HG03196 (cell line): ENCODE measurements around the gene C10orf71.

Source experiments
- ATAC-seq: cut with Tn5 transposase; IDR thresholded peaks from one replicate; pipeline ENCODE4 v1.9.1; 2021; ENCODE audit not compliant: unreplicated experiment

The C10orf71 gene

DNA sequence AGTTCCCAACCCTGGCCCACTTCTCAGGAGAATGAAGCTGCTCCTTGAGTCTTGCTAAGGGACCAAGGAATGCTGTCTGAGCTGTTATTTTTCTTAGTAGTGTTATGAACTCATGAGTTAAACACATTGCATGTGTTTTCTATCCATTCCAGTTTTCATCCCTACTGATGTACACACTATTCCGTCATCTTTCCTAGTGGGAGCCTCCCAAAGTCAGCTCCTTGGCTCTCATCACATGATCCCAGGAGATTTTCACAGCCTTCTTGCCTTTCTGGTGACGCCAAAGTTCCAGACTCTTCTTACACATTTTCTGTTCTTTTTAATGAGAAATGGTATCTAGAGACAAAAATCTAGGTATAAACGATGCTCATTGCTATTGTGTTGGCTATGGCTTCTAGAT is 8.4 kb upstream of the C10orf71 start:
- ATAC-seq, result no peak

DNA sequence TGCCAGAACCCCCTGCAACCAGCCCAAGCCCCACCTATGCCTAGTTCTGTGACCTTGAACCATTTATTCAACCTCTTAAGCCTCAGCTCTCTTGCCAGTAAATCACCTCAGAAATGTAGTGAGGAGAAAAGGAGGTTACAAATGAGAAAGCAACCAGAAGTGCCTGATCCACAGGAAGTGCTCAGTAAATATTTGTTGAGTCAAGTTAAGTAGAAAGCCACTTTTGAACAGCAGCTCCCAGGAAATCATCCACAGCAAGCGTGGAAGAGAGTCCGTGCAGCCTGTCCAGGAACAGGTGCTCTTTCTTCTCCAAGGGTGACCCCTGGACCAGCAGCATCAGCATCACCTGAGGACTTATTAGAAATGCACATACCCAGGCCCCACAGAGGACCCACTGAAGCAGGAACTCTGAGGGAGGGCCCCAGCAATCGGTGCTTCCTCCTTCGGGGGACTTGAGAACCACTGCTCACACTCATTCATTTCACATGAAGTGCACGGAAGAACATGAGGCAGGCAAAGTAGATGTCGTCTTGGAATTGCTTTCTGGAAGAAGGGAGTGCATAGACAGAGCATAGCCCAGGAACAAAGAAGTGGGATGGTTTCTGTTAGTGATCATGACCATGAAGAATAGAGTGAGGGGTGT is 6.3 kb upstream of the C10orf71 start:
- ATAC-seq, result no peak

DNA sequence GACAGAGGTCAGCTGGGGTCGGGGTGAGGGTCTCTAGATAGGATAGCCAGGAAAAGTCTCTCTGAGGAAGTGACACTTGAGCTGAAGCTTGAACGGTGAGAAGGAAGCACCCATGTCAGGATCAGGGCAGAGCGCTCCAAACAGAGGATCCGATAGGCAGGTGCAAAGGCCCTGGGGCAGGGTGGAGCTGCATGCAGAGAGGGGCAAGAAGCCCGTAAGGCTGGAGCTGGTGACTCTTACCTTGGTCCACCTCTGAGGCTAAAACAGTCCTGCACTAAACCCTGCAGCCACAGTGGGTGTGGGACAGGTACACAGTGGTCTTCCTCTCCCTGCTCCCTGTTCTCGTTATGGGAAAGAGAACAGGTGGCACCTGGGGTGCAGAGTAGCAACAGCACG is 5.8 kb upstream of the C10orf71 start:
- ATAC-seq, result no peak

DNA sequence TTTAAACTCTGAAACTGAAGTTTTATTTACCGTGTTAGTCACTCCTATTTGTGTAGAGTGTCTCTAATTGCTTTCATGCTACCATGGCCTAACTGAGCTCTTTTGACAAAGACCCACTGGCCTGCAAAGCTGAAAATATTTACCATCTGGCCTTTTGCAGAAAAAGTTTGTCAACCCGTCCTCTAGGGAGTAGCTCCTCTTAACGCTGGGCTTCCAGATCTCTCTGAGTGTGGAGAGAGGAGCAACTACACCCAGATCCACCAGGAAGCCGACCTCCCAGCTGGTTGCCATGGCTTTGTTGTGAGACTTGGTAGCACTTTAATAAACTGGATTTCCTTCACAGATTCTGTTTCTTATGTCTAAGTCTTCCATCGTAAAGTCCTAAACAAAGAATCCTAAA is 4.2 kb upstream of the C10orf71 start:
- ATAC-seq, result no peak

DNA sequence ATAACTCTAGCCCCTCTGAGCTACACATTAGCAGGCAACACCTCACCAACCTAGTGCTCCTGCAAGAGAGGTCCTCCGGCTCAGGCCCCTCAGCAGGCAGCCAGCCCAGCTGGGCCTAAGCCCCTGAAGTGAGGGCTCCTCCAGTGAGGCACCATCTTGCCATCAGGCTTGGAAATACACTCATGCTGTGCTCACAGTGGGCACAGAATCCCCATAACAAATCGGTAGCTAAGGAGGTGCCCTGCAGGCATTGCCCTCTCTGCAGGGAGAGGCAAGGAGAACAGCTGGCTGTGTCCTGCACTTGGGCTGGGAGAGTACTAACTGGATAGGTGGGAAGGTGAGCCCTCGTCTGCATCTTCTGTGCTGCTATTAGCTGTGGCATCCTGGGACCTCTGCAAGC is 3.7 kb upstream of the C10orf71 start:
- no peak for ATAC-seq

DNA sequence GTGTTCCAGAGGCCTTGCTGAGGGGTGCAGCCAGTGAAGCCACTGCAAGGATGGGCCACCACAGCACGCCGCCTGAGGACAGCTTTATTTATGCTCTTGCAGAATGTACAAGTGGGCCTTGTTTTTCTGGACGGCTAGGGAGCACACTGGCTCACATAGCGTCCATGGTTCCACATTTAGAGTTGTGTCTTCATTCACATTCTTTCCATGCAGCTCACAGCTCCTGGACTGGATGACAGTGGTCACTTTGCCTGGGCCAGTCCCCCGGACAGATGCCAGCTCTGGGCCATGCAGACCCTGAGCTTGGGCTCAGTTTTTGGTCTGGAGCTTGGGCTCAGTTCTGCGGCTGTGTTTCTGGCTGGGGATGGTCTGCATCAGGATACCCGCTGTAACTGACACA is 2.6 kb upstream of the C10orf71 start:
- ATAC-seq, result no peak

DNA sequence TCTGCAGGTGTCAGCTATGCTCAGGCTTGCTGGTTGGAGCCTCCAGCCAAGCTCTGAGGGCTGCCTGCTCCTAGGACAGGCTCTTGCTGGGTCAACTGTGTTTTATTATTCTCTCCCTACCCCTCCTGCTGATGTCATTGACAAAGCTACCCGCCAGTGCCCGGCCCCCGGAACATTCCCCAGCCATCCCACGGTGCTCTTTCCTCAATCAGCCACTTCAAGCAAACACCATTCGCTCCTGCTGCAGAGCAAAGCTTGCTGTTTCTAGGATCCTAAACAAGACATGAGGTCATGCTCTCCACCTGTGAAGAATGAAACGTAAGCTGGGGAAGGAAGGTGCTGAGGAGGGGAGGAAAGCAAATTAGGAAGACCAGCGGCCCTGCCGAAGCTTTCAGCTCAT is 2.1 kb upstream of the C10orf71 start:
- no peak for ATAC-seq

DNA sequence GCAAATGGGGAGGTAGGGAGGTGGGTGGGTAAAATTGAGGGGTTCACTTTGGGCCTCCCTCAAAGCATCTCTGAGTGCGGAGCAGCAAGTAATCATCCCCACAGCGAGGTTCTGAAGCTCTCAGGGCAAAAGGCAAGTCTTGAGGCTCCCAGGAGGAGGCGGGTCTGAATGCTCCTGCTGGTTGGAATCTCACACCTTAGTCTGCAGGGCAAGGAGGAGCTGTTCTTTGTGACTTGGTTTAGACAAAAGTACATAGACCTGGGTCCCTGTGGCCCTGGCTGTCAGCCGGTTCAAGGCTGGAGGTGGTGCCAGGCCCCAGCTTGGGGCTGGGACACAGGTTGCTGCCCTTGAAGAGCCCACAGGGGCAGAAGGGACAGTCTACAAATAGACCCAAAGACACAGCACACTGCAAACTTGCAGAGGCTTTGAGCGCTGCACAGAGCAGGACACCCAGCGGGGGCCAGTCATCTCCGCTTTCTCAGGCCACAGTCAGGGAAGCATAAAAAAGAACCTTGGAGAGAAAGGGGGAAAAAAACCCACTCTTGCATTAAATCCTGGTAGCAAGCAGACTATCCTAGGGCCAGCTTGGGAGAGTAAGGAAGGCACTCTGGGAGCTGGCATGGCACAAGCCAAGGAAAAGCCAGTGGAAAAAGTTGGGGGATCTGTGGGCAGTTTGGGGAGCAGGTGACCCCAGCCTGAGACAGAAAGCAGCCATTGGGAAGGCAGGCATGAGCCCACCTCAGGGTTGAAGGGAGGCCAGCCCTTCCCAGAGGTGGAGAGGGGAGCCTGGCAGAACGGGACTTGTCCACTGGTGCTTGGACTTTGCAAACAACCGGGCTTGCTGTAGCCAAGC is 926 bp upstream of the C10orf71 start:
- ATAC-seq, result no peak

DNA sequence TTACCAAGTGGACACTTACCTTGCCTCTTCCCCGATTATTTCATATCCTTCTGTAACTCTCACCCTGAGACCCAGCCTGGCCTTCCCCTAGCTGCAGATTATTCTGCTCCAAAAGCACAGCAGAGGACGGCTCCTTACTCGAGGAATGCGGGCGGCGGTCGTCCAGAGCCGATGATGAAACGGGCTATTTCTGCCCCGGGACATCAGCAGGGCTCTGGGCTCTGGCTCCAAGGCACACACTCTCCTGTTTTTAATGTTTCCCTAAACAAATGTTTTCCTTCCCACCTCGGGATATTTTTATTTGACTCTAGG is 343 bp upstream of the C10orf71 start:
- ATAC-seq, result no peak

DNA sequence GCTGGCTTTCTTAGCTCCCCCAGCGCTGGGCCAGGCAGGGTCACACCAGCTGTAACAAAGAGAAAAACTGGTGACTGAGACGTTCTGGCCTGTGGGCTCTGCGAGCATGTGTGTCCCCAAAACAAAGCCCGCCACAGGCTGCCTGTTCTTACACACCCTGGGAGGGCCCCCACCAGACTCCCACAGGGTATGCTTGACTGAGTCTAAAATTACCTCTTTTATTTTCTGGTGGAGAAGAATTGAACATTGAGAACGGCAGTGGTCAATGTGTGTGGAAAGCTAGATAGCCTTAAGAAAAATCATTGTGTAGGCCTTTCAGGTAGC is 808 bp downstream of the C10orf71 start:
- peak; percentile 54 for ATAC-seq

DNA sequence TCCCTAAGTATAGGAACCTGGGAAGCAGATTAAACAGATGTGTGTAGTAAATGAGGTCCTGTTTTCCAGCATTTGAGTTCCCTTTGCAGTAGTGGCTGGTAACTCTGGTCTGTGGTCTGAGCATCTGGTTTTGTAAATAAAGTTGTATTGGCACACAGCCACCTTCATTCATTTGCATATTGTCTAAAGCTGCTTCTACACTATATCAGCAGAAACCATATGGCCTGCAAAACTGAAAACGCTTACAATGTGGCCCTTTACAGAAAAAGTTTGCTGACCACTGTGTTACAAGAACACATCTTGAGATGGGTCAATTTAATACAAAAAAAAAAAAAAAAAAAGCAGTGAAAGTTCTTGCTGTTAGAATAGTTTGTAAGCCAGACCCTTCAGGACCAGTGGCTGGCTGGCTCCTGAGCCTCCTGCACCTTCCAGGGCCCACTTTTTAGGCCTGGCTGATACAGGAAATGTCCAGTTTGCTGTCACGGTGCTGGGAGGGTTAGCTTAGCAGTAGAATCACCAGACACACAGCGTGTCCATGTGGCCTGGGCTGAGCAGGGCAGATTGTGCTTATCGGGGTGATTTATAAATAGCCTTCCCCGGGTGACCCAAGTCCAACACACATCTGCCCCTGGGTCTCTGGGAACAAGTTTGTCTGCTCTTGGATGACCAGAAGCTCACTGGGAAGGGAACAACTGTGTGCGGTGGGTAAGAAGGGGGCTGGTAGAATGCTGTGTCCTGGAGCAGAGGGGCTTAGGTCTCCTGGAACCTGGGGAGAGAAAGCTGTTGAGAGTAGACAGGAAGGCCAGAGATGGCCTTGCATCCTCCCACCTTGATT is 1.4 kb downstream of the C10orf71 start:
- ATAC-seq, result peak; percentile 51

DNA sequence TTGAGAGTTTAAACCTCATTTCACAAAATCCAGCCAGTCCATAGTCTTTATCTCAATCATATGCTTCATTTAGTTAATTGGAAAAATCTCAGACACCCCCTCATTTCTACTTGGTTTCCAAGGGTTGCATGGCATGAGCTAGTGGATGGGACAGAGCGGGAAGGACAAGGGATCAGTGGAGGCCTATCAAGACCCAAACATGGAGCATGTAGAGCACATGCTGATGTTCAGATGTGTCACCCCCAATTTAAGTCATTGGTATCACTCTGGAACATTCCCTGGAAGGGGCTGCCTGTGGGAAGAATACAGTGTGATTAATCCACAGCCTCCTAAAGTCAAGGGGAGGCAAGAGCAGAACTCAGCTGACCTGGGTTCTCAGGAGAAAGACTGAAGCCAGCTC is 2.3 kb downstream of the C10orf71 start:
- ATAC-seq, result no peak

DNA sequence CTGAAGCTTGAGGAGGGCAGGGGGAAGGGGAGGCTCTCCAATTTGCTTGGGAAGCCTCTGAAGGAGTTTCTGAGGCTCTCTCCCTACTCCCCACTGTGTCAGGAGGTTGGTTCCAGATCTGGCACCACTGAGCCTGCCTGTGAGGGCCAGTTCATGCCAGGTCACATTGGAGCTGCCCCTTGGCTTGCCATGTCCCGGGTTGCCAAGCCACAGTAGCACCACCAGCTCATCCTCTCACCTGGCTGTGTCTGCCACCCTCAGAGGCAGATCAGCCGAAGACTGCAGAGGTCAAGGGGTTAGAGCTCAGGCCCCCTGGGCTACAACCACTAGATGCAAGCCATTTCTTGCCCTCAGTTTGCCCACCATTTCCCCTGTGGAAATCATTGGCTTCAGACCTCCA is 3.1 kb downstream of the C10orf71 start:
- ATAC-seq, result no peak

DNA sequence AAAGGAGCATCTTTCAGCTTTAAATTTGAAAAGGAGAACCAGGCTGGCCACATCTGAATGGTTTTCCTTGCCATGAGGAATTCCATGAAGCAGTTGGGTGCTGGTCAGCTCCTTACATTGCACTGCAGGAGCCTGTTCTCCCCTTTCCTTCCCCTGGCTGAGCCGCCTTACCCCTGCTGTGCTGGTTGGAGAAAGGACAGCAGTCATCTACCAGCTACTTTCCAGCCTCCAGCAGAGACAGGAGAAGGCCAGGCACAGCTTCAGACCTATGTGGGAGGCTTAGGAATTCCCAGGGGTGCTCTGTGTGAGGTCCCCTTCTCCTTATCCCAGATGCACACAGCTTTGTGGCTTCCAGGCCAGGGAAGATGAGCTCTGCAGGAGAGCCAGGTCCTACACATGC is 4.7 kb downstream of the C10orf71 start:
- ATAC-seq, result no peak

DNA sequence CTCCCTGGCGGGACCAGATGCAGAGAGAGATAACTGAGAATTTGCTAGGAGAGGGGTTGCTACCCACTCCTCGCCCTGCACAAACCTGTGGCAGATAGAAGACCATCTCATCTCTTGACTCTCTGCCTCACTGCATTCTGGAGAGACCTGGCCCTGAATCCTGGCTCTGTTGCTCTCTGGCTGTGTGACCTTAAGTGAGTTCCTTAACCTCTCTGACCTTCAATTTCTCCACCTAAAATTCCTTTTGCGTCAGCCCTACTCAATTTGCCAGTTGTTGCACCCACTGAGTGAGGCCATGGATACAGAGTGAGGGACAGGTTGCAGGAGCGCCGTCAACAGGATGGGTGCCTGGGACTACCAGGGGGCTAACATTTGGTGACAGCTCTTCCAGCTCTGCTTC is 5.2 kb downstream of the C10orf71 start:
- no peak for ATAC-seq

DNA sequence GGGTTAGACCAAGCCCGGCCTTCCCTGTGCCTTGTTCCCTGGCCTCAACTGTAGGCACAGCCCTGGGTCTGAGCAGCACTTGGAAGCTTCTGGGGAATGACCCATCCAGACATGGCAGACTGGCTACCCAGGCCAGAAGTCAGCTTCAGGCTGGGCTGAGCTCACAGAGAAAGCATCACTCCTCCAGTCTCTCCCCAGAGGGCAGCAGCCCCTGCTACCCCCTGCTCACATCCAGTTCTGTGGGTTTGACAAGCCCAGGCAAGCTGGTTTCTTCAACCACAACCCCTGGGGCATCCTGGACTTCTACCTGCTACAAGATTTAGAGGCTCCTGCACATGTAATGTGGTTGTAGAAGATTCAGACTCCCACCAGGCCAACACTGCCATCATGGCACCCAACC is 9.0 kb downstream of the C10orf71 start:
- ATAC-seq, result no peak

DNA sequence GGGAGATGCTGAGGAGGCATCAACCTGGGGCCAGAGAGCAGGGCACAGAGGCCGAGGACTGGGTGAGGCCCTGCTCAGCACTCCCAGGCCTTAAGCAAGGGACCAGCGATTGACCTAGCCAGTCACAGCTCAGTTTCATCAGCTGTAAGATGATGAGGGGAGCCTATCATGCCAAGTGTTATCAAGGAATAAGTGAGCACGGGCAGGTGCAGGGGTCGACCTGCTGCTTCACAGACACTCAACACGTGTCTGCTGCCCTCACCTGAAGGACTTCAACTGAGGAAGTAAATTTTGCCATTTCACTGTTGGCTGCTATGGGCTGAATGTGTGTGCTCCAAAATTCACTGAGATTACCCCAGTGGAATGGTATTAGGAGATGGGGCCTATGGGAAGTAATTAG is 9.9 kb downstream of the C10orf71 start:
- no peak for ATAC-seq

DNA sequence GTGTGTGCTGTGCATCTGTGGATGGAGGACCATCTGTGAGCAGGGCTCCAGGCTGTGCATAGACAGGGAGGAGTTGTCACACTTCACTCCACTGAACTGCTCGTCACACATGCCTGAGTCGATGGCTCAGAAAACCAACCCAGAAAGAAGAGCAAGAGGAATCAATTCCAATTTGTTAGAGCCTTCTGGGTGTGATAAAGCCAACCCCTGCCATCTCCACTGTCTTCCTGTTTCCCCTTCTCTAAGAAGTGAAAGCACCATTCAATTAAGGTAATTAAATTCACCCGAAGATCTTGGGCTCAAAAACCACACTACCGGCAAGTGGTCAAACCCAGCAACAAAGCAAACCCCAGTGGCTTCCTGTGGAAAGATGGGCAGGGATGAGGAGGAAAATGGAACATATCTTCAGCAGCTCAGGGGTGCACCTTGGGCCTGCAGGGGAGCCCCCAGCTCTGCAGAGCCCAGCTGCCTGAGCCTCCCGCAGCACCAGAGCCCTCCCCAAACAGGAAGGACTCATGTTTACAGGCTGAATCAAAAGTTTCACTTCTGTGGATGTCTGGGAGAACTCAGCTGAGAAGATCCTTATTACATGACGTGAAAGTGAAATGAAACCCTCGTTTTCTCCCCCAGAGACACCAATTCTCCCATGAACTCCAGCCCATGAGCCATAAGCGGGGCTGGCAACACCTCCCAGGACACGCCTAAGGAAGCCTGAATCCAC is 10.9 kb downstream of the C10orf71 start:
- peak; percentile 62 for ATAC-seq

DNA sequence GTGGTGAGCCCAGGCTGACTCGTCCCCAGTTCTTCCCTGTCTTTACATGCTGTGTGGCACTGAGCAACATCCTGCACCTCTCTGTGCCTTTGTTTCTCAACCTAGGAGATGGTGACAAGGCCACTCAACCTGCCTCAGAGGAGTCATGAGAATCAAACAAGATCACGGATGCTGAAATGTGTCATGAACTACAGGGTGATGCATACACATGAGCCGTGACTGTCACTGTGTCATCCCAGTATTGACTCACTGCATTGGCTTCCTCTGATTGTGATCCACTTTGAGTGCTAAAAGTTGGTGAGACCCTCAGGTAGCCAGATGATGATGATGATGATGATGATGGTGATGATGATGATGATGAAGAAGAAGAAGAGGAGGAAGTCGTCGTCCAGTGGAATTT is 11.5 kb downstream of the C10orf71 start:
- peak; percentile 21 for ATAC-seq

DNA sequence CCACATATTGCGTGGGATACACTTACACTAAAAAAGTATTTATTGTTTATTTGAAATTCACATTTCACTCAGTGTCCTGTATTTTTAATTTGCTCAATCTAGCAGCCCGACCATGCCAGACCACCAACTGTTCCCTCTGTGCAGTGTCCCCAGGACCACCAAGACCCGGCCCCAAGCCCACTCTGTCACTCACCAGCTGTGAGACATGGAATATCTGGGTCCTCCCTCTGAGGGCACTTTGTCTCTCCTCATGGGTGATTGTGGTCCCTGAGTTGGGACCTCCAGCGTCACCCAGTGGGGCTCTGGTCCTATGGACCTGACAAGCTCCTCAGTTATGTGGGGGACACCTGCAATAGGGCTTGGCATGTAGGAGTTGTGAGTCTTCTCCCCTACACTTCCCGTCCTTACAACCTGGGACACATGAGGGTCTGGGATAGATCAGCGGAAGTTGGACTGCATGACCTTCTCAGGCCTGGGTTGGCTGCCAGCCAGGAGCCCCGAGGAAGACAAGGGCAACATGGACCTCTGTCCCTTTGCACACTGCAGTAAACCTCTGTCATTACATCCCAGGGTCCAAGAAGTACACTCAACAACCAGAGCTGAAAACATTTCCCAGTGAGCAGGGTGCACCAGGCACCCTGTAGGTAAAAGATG is 12.1 kb downstream of the C10orf71 start:
- ATAC-seq, result no peak
